ENCODE results near the gene MAN1C1. TPM values are rescaled to one million over a fixed set of nuclear protein-coding genes. Genes with fewer than 3 reads are reported as not detected.

The MAN1C1 gene
- total and polyA plus RNA-seq, 9 of the 15 experiments (the other 6 are each of a cell fraction or from before 2014, with no cell fraction given), result 0.04 to 0.44 (median 0.10) TPM; not detected in 3

- no peak for TF ChIP-seq E2F6 (IDR thresholded peaks at IDR 0.05; ENCODE audit: borderline replicate concordance in 1 of 2, extremely low read depth in 1 of 2, insufficient read depth in 1 of 2, insufficient read length in 1 of 2, low read depth in 1 of 2, low read length in 1 of 2, poor library complexity in 1 of 2, severe bottlenecking in 1 of 2)
Observed at GRCh38 chr1:25624604-25625003, 8.0 kb downstream of the MAN1C1 start (continued).

GRCh38 chr1:25626018-25626417, 9.4 kb downstream of the MAN1C1 start:
- ATAC-seq, result no peak
- Histone ChIP-seq H3K4me3 (no peak overlapping the region), H3K9ac (ENCODE audit: insufficient read depth in 1 of 2, low read depth in 2 of 2, low read length in 2 of 2) (no peak overlapping the region), H3K79me2 (ENCODE audit: control insufficient read depth, insufficient read depth, low read length) (no peaks in the 10 kb centered on the region), H3K4me1 (replicated peaks in 1 of 2; ENCODE audit: control insufficient read depth in 2 of 2, insufficient read depth in 2 of 2, low read length in 2 of 2) (no peaks in the 10 kb centered on the region), H4K20me1 (replicated peaks; ENCODE audit: control insufficient read depth, insufficient read depth, low read length) (0 out of 2 replicates have a peak, but pooled peaks cover 4% of the 10 kb centered on the region), H2AFZ (ENCODE audit: low read depth, low read length) (no peak overlapping the region), H3K27ac (ENCODE audit: extremely low read depth, low read depth, low read length) (no peak overlapping the region), H3K36me3 (ENCODE audit: control insufficient read depth, insufficient read depth, low read length) (no peaks in the 10 kb centered on the region), H3K4me2 (ENCODE audit: insufficient read depth, low read length) (no peak overlapping the region), H3K9me3 (replicated peaks; ENCODE audit: control insufficient read depth, insufficient read depth, low read depth, low read length) (no peaks in the 10 kb centered on the region), H3K27me3 (ENCODE audit: control insufficient read depth in 2 of 2, insufficient read depth in 2 of 2, low read length in 2 of 2) (peaks cover 28 to 32% of the 10 kb centered on the region in 2 experiments), H3K9me1 (ENCODE audit: control insufficient read depth, insufficient read depth, low read length) (no peaks in the 10 kb centered on the region)
- POLR2A ChIA-PET, result interaction anchor here (1.0 kb wide), 1 partner anchor 29 kb away, joined by 4 read pairs; no protein-coding TSS in a partner anchor
- WGBS (ENCODE audit: insufficient coverage, low coverage, missing lambda C conversion rate), result 25% methylated on average over 2 of the region's 2 CpGs
- TF ChIP-seq ZBTB43 (CRISPR knock-in tag; IDR thresholded peaks at IDR 0.05) (no peak), SMC3 (conservative IDR thresholded peaks at IDR 0.05; ENCODE audit: insufficient read depth, low read depth, low read length) (no peak), E2F5 (CRISPR knock-in tag; IDR thresholded peaks at IDR 0.05) (no peak), ZNF395 (CRISPR knock-in tag; IDR thresholded peaks at IDR 0.05) (no peak), ZNF445 (CRISPR knock-in tag; IDR thresholded peaks at IDR 0.05; ENCODE audit: low read depth) (no peak), KLF16 (IDR thresholded peaks at IDR 0.05) (no peak), MEIS2 (IDR thresholded peaks at IDR 0.05; ENCODE audit: partially characterized antibody) (no peak), TRIM24 (IDR thresholded peaks at IDR 0.05) (no peak), CBFB (CRISPR knock-in tag; IDR thresholded peaks at IDR 0.05) (no peak)
- DNase-seq (ENCODE audit: extremely low read depth in 1 of 4, low spot score in 3 of 4), result no peak
- no peak for FAIRE-seq
- intact Hi-C loops (cut with micrococcal nuclease), result no loop called here
- no TSS peak for BruUV-seq (replicated peaks)
- in situ Hi-C loops (cut with MboI), result no loop called here
- CTCF ChIA-PET (ENCODE audit: low intra/inter-chr PET ratio), result no interaction called here
